Limb (tissue), 2 donors: ENCODE data around the gene ZCWPW2.

Source experiments
- DNase-seq, 2 donors: peaks; one replicate each; pipeline ENCODE4 v3.0.0-alpha.2; 2016; ENCODE audit errors: extremely low spot score in 2 of 2

Gene ZCWPW2

DNA sequence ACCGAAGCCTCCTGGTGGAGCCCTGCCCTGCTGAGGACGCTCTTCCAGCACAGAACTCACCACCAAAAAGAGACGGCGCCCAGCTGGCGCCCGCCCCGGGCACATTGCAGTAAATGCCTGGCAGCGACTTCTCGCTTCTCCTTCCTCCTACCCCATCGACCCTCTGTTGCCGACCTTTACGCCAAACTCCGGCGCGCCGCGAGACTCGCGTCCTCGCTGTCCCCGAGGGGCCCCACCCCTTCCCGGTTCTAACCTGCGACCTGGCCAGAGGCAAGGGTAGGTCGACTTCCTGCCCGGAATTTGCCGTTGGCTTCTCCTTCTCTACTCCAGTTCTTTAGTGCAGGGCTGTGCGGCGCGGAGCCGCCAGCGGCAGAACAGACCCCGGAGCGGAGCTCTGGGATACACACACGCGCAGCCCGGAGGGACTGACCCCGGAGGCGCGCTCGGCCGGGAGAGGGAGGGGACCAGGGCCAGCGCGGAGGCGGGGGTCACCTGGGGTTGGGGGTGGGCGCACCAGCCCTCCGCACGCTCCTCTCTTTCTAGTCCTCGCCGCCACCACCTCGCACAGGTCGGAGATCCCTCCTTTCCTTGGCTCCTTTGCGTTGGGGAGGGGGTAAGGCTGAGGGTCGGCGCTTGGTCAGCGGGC, 226.7 kb downstream of the ZCWPW2 start:
- peak; percentile 19 to 66 for DNase-seq
